Adrenal gland (tissue), 5 donors: ENCODE measurements around the gene FHAD1.

Experiments
- POLR2A ChIP-seq, 2 donors: fragments of 450-650 bp; IDR thresholded peaks; one replicate each; pipeline ENCODE4 v1.6.1; 2017; ENCODE audit warnings: antibody characterized with exemption in 2 of 2, mild to moderate bottlenecking in 2 of 2, moderate library complexity in 1 of 2
- TF ChIP-seq, protein P1 (sequence below), 6 experiments: fragments of 450-650 bp in 4 of 6; fragments of 200-600 bp in 2 of 6; sonication (generic) in 1 of 6; IDR thresholded peaks; 1 replicate in 5 of 6; 2 replicates in 1 of 6; pipeline versions ENCODE4 v1.5.1 to v1.8.0; 2016 to 2021; ENCODE audit warnings: antibody characterized with exemption in 6 of 6, mild to moderate bottlenecking in 2 of 6, moderate library complexity in 1 of 6
- donor health status: DM: no; HTN: no; CAD: no.

DNA sequence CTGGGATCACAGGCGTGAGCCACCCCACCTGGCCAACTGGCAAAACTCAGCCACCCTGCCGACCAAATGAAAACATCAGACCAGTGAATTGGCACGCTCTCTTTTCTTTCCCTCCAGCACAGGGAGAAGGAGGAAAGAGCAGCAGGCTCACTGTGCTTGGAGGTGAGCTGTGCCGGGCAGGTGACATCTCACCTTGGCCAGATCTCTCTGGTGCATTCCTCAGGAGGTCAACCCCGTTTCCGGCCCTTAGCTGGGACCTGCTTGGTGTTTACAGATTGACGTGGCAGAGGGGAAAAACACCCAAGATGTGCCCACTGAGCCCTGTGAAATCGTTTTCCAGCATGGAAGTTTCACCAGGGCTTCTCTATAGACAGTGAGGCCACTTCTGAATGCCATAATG is 48.3 kb upstream of the FHAD1 start:
- TF ChIP-seq, protein P1, sequence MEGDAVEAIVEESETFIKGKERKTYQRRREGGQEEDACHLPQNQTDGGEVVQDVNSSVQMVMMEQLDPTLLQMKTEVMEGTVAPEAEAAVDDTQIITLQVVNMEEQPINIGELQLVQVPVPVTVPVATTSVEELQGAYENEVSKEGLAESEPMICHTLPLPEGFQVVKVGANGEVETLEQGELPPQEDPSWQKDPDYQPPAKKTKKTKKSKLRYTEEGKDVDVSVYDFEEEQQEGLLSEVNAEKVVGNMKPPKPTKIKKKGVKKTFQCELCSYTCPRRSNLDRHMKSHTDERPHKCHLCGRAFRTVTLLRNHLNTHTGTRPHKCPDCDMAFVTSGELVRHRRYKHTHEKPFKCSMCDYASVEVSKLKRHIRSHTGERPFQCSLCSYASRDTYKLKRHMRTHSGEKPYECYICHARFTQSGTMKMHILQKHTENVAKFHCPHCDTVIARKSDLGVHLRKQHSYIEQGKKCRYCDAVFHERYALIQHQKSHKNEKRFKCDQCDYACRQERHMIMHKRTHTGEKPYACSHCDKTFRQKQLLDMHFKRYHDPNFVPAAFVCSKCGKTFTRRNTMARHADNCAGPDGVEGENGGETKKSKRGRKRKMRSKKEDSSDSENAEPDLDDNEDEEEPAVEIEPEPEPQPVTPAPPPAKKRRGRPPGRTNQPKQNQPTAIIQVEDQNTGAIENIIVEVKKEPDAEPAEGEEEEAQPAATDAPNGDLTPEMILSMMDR (IDR thresholded peaks at IDR 0.05): no peak
- TF ChIP-seq POLR2A (IDR thresholded peaks at IDR 0.05): no peak
